HPDE6-E6E7 (cell line): Measurements from ENCODE around the gene SMIM29.
"Not testable (repeated sequence)": the region's sequence is repeated elsewhere in the genome, so short reads cannot be mapped to it uniquely, and the experiment has no call there.

ENCODE experiments used
- DNase-seq: peaks from one replicate; pipeline ENCODE4 v3.0.0; 2011; ENCODE audit warnings: missing footprints; ENCODE audit errors: extremely low spot score

Gene SMIM29

GRCh38 chr6:34248727-34249468 lies at the start of gene SMIM29:
SMIM29 (minus strand) TSS chr6:34249006; CDS start chr6:34247791, 1,215 bp downstream.
- peak; percentile 93 for DNase-seq

- DNase-seq: no peak
These were observed 46.9 kb upstream of the SMIM29 start for GRCh38 chr6:34295721-34296120.

DNA sequence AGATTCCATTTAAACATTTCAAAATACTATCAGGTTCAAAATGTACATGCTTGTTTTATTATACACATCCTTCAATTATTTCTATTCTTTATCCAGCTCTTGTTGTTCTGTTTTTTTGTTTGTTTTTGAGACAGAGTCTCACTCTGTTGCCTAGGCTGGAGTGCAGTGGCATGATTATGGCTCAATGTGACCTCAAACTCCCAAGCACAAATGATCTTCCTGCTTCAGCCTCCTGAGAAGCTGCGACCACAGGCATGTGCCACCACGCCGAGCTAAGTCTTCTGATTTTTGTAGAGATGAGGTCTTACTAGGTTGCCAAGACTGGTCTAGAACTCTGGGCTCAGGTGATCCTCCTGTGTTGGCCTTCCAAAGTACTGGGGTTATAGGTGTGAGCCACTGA lies 44.1 kb upstream of the SMIM29 start:
- DNase-seq: no peak

DNA sequence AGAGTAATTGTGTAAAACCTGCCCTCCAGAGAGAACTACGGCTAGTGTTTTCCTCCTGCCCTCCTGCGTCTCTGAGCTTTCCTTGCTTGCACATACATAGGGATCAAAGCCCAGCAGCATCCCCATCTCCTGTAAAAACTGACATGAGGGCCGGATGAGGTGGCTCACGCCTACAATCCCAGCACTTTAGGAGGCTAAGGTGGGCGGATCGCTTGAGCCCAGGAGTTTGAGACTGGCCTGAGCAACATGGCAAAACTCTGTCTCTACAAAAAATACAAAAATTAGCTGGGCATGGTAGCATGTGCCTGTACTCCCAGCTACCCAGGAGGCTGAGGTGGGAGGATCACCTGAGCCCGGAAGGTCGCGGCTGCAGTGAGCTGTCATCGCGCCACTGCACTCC lies 40.3 kb upstream of the SMIM29 start:
- DNase-seq: no peak

- no peak for DNase-seq
These were observed 39.8 kb upstream of the SMIM29 start for GRCh38 chr6:34288581-34288980.

- DNase-seq: no peak
These were observed 36.8 kb upstream of the SMIM29 start for GRCh38 chr6:34285448-34286164.

DNA sequence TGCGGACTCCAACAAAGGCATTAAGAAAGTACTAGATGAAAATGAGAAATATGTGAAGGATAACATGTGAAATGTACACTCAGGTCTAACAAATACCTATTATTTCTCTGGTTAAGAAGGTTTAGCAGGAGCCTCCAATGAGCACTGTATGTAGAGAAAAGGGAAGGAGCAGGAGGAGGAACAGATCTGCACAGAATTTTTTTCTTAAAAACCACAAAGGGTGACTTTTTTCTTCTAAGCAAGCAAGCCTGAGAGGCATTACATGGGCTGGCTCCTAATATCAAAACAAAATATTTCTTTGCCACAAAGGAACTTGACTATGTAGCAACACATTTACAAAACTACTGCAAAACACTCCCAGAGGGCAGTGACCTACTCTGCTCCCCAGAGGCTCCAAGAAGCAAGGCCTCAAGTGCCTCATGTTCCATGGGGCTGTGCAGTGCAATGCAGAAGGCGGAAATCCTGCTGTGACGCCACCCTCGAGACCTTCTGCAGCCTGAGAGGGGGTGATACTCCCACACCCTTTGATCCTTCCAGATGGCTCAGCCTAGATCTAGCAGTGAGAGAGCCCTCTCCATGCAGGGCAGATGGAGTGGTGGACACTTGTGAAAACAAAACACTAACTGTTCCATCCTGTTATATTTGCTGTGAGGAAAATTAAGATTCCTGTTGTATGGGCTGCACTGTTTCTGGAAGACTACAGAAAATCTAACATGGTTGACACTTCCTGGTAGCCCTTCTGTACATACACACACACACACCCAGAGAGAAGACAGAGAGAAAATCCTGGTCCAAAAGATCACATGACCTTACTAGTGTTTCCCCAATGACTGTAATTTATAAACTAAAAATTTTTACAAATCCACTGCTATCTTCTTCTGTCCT lies 36.0 kb upstream of the SMIM29 start:
- DNase-seq: no peak

- DNase-seq: no peak
These were observed 33.0 kb upstream of the SMIM29 start for GRCh38 chr6:34281702-34282334.

- no peak for DNase-seq
These were observed 31.4 kb upstream of the SMIM29 start for GRCh38 chr6:34280216-34280615.

DNA sequence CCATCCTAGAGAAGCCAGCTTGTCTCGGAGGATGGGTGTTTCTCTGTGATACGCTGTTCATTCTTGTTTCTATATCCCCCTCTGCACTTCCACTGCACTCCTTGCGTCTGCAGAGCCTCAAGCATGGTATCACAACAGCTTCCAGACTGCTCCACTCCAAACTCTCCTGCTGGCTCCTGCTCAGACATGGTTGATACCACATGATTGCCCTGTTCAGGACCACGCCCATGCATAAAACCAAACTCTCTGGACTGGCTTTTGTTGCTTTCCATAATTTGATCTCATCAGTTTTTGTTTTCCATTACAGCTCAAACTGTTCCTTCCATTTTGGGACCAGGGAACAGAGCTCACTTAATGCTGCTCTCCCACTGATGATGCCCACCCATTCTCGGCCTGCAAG lies 30.0 kb upstream of the SMIM29 start:
- DNase-seq: no peak

GRCh38 chr6:34277763-34278112 lies 28.9 kb upstream of the SMIM29 start:
- no peak for DNase-seq

DNA sequence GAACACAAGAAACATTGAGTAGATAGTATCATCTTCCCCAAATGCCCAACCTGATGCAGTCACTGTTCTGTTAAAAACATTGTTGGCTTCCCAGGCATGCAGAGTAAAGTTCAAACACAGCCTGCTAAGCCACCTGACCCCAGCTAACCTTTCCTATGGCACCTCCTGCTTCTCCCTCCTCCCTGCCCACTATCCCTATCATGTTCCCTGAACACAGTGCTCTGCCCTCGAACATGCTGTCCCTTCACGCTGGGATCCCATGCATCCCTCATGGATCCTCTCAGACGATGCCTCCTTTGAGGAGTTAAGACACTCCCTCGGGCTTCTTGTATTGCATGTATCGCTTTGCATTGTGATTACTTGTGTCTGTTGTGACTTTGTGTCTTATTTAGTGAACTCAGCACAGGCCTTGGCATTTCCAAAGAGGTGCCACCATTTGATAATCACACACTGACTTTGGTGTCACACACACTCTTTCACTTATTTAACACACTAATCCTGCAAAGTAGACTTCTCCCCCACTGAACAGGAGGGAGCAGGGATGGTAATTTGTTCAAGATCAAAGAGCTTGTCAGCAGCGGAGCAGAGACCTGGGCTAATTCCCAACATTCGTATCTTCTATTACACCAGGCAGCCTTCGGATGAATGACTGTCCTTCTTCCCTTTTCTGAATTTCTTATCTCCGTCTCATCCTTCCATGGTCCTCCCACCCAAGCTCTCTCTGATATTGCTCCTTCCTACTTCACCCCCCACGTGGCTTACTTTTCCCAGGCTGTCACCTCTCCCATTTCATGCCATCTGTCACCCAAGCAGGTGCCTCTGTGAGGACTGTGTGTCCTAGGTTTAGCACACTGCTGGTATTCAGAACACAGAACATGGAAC lies 28.3 kb upstream of the SMIM29 start:
- DNase-seq: no peak

DNA sequence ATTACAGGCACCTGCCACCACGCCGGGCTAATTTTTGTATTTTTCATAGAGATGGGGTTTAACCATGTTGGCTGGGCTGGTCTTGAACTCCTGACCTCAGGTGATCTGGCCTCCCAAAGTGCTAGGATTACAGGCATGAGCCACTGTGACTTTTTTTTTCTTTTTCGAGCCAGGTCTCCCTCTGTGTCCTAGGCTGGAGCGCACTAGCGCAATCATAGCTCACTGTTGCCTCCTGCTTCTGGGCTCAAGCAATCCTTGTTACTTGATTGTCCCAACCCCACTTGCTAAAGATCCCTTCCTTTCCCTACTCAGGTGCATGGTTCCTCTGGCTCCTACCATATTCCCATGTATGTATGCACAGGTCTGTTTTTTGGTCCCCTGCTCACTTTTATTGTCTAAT lies 27.4 kb upstream of the SMIM29 start:
- DNase-seq: no peak

GRCh38 chr6:34275128-34275804 lies 26.5 kb upstream of the SMIM29 start:
- DNase-seq: no peak

GRCh38 chr6:34274129-34274528 lies 25.3 kb upstream of the SMIM29 start:
- DNase-seq: no peak

- DNase-seq: no peak
These were observed 24.5 kb upstream of the SMIM29 start for GRCh38 chr6:34273242-34273805.

- DNase-seq: no peak
These were observed 23.5 kb upstream of the SMIM29 start for GRCh38 chr6:34272013-34272926.

GRCh38 chr6:34269658-34270341 lies 21.0 kb upstream of the SMIM29 start:
- not testable (repeated sequence) for DNase-seq
